A549 (cell line): ENCODE data around the gene PTX3. TPM values are rescaled to one million over a fixed set of nuclear protein-coding genes. Genes with fewer than 3 reads are reported as not detected.

Experiments
- ATAC-seq, 2 experiments: fragments of 200-7000 bp in 1 of 2; fragments of >200 bp in 1 of 2; cut with Nextera tagmentation in 1 of 2; cut with Tn5 transposase in 1 of 2; 3 replicates each; pipeline versions ENCODE4 v1.8.0 to v1.9.1; 2018 to 2020; ENCODE audit warnings: mild to moderate bottlenecking in 1 of 2, moderate library complexity in 1 of 2
- CTCF ChIA-PET: fragments of 300-600 bp; sonication (Branson Sonifier 250); formaldehyde crosslinking; extraction: SDS; loops from one replicate; lab custom pipeline; 2021; ENCODE audit warnings: antibody characterized with exemption, inconsistent platforms; lab: Yijun Ruan, JAX
- POLR2A ChIA-PET: fragments of 350-600 bp; formaldehyde crosslinking; extraction: SDS; loops from one replicate; lab custom pipeline; 2021; ENCODE audit warnings: antibody characterized with exemption, inconsistent platforms; lab: Yijun Ruan, JAX
- DNase-seq, 2 experiments: peaks; one replicate each; pipeline versions ENCODE4 v3.0.0 to v3.0.0-alpha.2; 2011 to 2016; ENCODE audit warnings: low read depth in 1 of 2, low spot score in 1 of 2
- FAIRE-seq: peaks from 2 replicates; lab custom pipeline; 2011; peaks lifted over from hg19 to GRCh38; lab: Jason Lieb, UNC
- H3K27ac ChIP-seq, 2 experiments: fragments of >200 bp; sonication (Bioruptor Twin); formaldehyde crosslinking; 3 replicates each; pipeline ENCODE4 v1.5.1; 2016 to 2017
- H3K4me1 ChIP-seq: fragments of >200 bp; sonication (Bioruptor Twin); formaldehyde crosslinking; 3 replicates; pipeline ENCODE4 v1.6.1; 2016
- H3K4me2 ChIP-seq: fragments of >200 bp; sonication (Bioruptor Twin); formaldehyde crosslinking; 3 replicates; pipeline ENCODE4 v1.6.1; 2016
- H3K4me3 ChIP-seq: fragments of >200 bp; sonication (Bioruptor Twin); formaldehyde crosslinking; 3 replicates; pipeline ENCODE4 v1.5.1; 2016
- H3K9me3 ChIP-seq: fragments of >200 bp; sonication (Bioruptor Twin); formaldehyde crosslinking; 3 replicates; pipeline ENCODE4 v1.6.1; 2016
- BCL3 ChIP-seq: fragments of >200 bp; sonication (Bioruptor Twin); formaldehyde crosslinking; IDR thresholded peaks from 3 replicates; pipeline ENCODE4 v1.6.1; 2016
- BHLHE40 ChIP-seq: IDR thresholded peaks from 2 replicates; pipeline ENCODE4 v1.6.1; 2012; ENCODE audit warnings: low read depth, low read length, inconsistent platforms
- CBX2 ChIP-seq: fragments of 200-600 bp; sonication (generic); IDR thresholded peaks from 2 replicates; pipeline ENCODE4 v1.6.1; 2016; ENCODE audit warnings: low read depth, mild to moderate bottlenecking, borderline replicate concordance
- CEBPB ChIP-seq, 2 experiments: fragments of >200 bp in 1 of 2; sonication (Bioruptor Twin) in 1 of 2; formaldehyde crosslinking in 1 of 2; IDR thresholded peaks; 2 replicates each; pipeline ENCODE4 v1.6.1; 2012 to 2016
- EHF ChIP-seq: fragments of 250-450 bp; sonication (Bioruptor Pico); IDR thresholded peaks from 2 replicates; pipeline ENCODE4 v1.5.0; 2020; ENCODE audit warnings: mild to moderate bottlenecking
- EHMT2 ChIP-seq: fragments of 200-600 bp; sonication (generic); IDR thresholded peaks from 2 replicates; pipeline ENCODE4 v1.6.1; 2016; ENCODE audit warnings: antibody characterized with exemption, low read depth, mild to moderate bottlenecking, moderate library complexity
- EP300 ChIP-seq, 2 experiments: fragments of >200 bp; sonication (Bioruptor Twin); formaldehyde crosslinking; IDR thresholded peaks; 2 replicates in 1 of 2; 3 replicates in 1 of 2; pipeline ENCODE4 v1.6.1; 2016 to 2017
- ESRRA ChIP-seq: fragments of 150-350 bp; IDR thresholded peaks from 2 replicates; pipeline ENCODE4 v1.6.1; 2014; ENCODE audit warnings: mild to moderate bottlenecking, low read length, borderline replicate concordance
- GATA3 ChIP-seq: IDR thresholded peaks from 2 replicates; pipeline ENCODE4 v1.6.1; 2012; ENCODE audit warnings: borderline replicate concordance
- HMGXB4 ChIP-seq: fragments of 250-450 bp; sonication (Bioruptor Pico); IDR thresholded peaks from 2 replicates; pipeline ENCODE4 v1.5.0; 2021; ENCODE audit warnings: mild to moderate bottlenecking, moderate library complexity, borderline replicate concordance
- HOXB13 ChIP-seq: fragments of 250-450 bp; sonication (Bioruptor Pico); IDR thresholded peaks from 2 replicates; pipeline ENCODE4 v1.5.0; 2020; ENCODE audit warnings: low read depth, mild to moderate bottlenecking, moderate library complexity
- KDM1A ChIP-seq: fragments of 200-600 bp; sonication (generic); IDR thresholded peaks from 2 replicates; pipeline ENCODE4 v1.6.1; 2016; ENCODE audit warnings: low read depth, mild to moderate bottlenecking
- MAX ChIP-seq: IDR thresholded peaks from 2 replicates; pipeline ENCODE4 v1.6.1; 2012
- MAZ ChIP-seq: fragments of 150-350 bp; IDR thresholded peaks from 2 replicates; pipeline ENCODE4 v1.6.1; 2014; ENCODE audit warnings: antibody characterized with exemption, low read depth, low read length, borderline replicate concordance
- MYC ChIP-seq: IDR thresholded peaks from 2 replicates; pipeline ENCODE4 v1.6.1; 2012; ENCODE audit warnings: mild to moderate bottlenecking, inconsistent platforms, low read length, improper control_type of control experiment, borderline replicate concordance
- POLR2A ChIP-seq: IDR thresholded peaks from 2 replicates; pipeline ENCODE4 v1.6.1; 2012; ENCODE audit warnings: mild to moderate bottlenecking, low read length
- RAD21 ChIP-seq, 2 experiments: fragments of >200 bp in 1 of 2; sonication (Bioruptor Twin) in 1 of 2; formaldehyde crosslinking in 1 of 2; IDR thresholded peaks in 1 of 2; conservative IDR thresholded peaks in 1 of 2; 2 replicates in 1 of 2; 3 replicates in 1 of 2; pipeline ENCODE4 v1.6.1; 2012 to 2018; ENCODE audit warnings: inconsistent platforms in 1 of 2
- RCOR1 ChIP-seq: fragments of 150-350 bp; IDR thresholded peaks from 2 replicates; pipeline ENCODE4 v1.6.1; 2014; ENCODE audit warnings: antibody characterized with exemption, low read length, low read depth
- ZC3H11A ChIP-seq: fragments of 450-650 bp; IDR thresholded peaks from 2 replicates; pipeline ENCODE4 v1.6.1; 2014; ENCODE audit warnings: antibody characterized with exemption, mild to moderate bottlenecking
- WGBS: methylation state at CpG from one replicate; pipeline ENCODE4 v1.1.6; 2017; ENCODE audit errors: missing lambda C conversion rate; 5-methylcytosine and 5-hydroxymethylcytosine counted together
- polyA plus RNA-seq, 4 experiments: library from polyadenylated mRNA; depleted of rRNA in 3 of 4; stranded (reverse); fragments of >200 nt; fragmentation: RNase III in 1 of 4; extraction: RNeasy Plus Mini Kit Qiagen cat#74134 plus additional on column Dnase treatment in 1 of 4; gene quantifications; 2 replicates in 3 of 4; 3 replicates in 1 of 4; pipeline ENCODE4 v1.2.3, GENCODE V29; 2011 to 2017

The PTX3 gene
- polyA plus RNA-seq, 2 of the 4 experiments (the other 2 are of a cell fraction) = 0.14 to 0.35 TPM

GRCh38 chr3:157404381-157404780, 32.3 kb upstream of the PTX3 start (continued):
- TF ChIP-seq HMGXB4 (no peak), POLR2A (no peak)

GRCh38 chr3:157405457-157405856, 31.2 kb upstream of the PTX3 start:
- no peak overlapping the region for H3K4me2 ChIP-seq
- TF ChIP-seq RAD21 (conservative IDR thresholded peaks at IDR 0.05 in 1 of 2, IDR thresholded peaks at IDR 0.05 in 1 of 2) (no peak), CEBPB (IDR thresholded peaks at IDR 0.05) (no peak), POLR2A (no peak), RCOR1 (no peak), EHMT2 (no peak), ZC3H11A (no peak), ESRRA (no peak), BCL3 (no peak), HOXB13 (CRISPR knock-in tag) (no peak), KDM1A (no peak), BHLHE40 (no peak), EP300 (IDR thresholded peaks at IDR 0.05) (no peak), MAX (no peak), CBX2 (no peak), MYC (no peak)
- no peak overlapping the region for H3K4me3 ChIP-seq
- ChIA-PET CTCF (interaction anchor here (1.6 kb wide), 1 partner anchor 12 kb away, joined by 4 read pairs; no protein-coding TSS in a partner anchor), POLR2A (no interaction called here)
- no peak overlapping the region for H3K27ac ChIP-seq
- no peaks in the 10 kb centered on the region for H3K9me3 ChIP-seq
- ATAC-seq (no peak), FAIRE-seq (no peak), DNase-seq (no peak)
- no peaks in the 10 kb centered on the region for H3K4me1 ChIP-seq
- 46% methylated on average over 2 of the region's 2 CpGs for WGBS

- CTCF ChIA-PET = interaction anchor here (1.1 to 3.1 kb wide), 4 partner anchors 13 to 205 kb away, joined by 3 to 8 read pairs (median 4); no protein-coding TSS in a partner anchor
- ATAC-seq = no peak
- WGBS = 58% methylated on average over 5 of the region's 5 CpGs
- H3K27ac ChIP-seq = no peak overlapping the region
- TF ChIP-seq RCOR1 (no peak), EHF (CRISPR knock-in tag) (no peak), CBX2 (no peak), BHLHE40 (no peak), GATA3 (no peak), MAZ (no peak), HMGXB4 (no peak)
- FAIRE-seq = no peak
- DNase-seq = no peak
- no peaks in the 10 kb centered on the region for H3K4me1 ChIP-seq
- H3K4me2 ChIP-seq = no peak overlapping the region
- no peaks in the 10 kb centered on the region for H3K9me3 ChIP-seq
- no peak overlapping the region for H3K4me3 ChIP-seq
- POLR2A ChIA-PET = no interaction called here
These were observed 30.3 kb upstream of the PTX3 start for GRCh38 chr3:157406394-157406793.
